HG02571 (cell line): ENCODE results near the gene MYOF.
"Not testable (repeated sequence)": the region's sequence is repeated elsewhere in the genome, so short reads cannot be mapped to it uniquely, and the experiment has no call there.

Experiments used
- ATAC-seq: cut with Tn5 transposase; IDR thresholded peaks from one replicate; pipeline ENCODE4 v1.9.1; 2021; ENCODE audit warnings: mild to moderate bottlenecking, moderate library complexity; ENCODE audit not compliant: unreplicated experiment

Gene MYOF

GRCh38 chr10:93393211-93393610 is 88.9 kb downstream of the MYOF start:
- no peak for ATAC-seq

GRCh38 chr10:93392121-93392520 is 90.0 kb downstream of the MYOF start:
- no peak for ATAC-seq

DNA sequence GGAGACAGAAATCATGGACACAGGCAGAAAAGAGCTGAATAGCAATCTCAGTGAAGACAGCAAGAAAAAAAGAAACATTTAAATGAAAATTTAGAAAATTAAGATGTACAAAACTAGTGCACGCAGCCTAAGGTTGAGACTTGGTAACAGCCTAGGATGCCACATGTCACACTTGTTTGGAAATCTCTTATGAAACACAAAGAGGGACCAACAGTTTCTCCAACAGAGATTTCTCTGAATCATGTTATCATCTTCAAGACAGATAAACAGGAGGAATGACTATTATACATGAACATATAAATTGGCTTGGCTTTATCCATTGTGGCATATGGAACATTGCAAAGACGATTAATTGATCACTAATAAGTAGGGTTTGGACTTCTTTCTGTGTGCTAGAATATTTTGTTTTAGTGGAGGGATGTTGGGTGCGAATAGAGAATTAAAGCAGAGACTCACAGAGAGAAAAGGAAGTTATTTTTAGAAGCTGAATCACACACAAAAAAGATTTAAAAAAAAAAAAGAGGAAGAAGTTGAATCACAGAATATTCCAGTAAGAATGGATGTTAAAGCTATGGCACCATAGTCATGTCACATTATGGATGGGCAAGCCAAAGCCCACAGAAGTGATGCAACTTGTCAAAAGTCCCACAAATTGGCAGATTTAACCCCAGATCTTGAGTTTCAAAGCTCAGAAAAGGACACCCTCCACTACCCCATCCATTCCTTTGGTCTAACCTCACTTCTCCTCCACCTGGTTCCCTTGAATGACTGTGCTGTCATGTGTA is 91.6 kb downstream of the MYOF start:
- ATAC-seq: no peak

GRCh38 chr10:93386631-93387369 is 95.3 kb downstream of the MYOF start:
- ATAC-seq: no peak

DNA sequence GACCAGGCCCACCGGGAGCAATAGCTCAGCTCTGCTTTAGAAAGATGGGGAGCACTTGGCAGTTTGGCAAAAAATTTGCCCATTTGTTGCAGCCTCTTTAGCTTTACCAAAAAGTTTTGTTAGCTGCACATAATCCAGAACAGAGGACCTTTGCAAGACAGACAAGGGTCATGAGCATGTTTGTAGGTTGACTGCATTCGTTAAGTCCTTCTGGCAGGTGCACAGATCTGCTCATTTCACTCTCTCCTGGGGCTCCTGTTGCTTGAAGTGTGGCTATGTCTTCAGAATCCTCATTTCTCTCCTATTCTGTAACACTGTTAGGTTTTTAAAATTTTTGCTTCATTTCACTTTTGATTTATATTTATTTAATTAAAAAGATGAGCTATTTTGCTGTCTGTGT is 96.8 kb downstream of the MYOF start:
- no peak for ATAC-seq

GRCh38 chr10:93384006-93384405 is 98.1 kb downstream of the MYOF start:
- no peak for ATAC-seq

GRCh38 chr10:93383562-93383981 is 98.6 kb downstream of the MYOF start:
- ATAC-seq: no peak

DNA sequence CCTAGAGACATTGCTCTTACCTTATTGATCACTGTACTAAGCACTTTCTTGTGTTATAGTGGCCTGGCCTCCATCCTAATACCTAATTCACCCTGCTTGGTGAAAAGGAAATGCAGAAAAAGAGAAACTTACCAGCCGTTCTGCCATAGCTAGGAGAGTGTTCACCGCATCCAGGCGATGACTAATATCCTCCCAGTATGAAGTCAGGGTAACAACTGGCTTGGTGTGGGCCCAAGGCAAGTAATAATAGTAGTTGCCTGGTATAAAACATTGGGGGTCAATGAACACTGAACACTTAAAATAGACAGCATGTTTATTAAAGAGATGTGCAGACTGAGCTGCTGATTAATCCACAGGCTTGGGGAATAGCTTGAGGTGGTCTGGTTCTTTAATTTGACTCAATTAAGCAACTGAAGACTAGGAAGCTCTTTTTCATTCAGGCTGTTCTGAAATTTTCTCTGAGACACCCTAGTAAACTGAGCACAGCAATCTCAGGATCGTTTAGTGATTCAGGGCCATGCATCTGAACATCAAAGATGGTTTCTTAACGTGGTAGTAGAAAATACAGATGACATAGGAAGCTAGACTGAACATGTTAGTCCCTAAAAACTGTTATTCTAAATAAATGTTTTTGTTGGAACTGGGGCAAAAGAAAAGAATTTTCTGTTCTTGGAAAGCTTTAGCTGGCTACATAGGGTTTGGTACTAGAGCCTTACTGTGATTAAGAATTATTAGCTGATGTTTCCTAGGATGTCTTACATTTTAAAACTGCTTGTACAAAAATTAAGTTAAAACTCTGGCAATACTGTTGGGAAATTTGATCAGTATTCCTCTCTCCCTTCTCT is 102.2 kb downstream of the MYOF start:
- no peak for ATAC-seq

GRCh38 chr10:93378997-93379730 is 103.0 kb downstream of the MYOF start:
- no peak for ATAC-seq

- no peak for ATAC-seq
These were observed 104.1 kb downstream of the MYOF start for GRCh38 chr10:93378039-93378438.

DNA sequence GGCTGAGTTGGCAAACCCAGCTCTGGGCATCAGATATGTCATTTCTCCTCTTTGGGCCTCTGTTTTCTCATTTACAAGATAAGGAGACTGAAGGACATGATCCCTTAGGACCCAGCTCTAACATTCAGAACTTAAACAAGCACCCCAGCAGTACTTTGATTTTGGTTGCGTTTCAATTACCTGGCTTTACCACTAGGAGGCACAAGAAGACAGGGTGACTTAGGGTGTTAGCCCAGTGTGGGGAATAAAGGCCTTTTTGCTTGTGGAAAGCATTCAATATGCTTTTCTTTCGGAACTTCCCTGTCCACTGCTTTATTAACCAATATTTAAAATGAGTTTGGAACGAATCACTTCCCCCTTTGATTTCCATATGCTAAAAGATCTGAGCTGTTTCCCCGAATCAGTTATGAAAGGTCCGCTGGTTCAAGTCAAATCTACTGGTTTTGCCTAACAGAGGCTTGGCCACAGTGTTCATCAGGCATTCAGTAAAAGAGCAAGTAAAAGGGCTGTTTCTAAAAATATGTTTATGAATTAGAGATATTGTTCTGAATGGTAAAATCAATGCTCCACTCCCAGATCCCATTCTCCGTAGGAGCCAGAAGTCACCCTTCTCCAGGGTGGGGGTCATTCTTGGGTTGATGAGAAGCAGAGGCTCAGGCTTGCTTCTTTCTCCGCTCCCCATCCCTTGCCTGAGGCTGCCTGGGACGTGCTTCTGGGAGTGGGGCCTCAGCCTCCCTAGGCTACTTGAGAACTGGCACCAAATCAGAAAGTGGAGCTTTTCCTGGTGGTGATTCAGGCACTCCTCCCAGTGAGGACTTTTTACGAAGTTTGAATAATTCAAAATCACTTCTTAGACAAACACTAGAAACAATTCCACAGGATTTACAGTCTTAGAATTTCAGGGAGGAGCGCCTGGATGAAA is 105.5 kb downstream of the MYOF start:
- ATAC-seq: no peak

GRCh38 chr10:93370961-93371360 is 111.2 kb downstream of the MYOF start:
- no peak for ATAC-seq

DNA sequence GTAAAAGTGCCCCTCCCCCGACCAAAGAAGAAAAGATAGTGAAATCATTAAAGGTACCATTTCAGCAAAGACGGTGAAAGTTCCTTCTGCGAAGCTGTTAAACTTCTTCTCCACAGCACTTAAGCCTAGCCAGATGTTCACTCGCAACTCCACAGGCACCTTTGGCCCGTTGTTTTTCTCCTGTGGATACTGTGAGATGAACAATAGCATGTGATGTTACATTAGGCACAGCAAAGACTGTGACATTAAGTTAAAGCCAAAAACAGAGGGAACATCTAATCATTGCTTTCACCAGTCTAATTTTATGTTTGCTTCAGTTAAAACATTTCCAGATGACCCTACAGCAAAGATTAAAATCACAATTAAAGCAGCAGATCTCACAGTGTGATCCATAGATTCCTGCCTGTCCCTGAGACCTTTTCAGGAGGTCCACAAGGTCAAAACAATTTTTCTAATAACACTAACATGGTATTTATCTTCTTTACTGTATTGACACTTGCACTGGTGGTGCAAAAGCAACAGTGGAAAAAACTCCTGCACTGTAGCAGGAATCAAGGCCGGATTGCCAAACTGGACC is 112.5 kb downstream of the MYOF start:
- ATAC-seq: no peak

DNA sequence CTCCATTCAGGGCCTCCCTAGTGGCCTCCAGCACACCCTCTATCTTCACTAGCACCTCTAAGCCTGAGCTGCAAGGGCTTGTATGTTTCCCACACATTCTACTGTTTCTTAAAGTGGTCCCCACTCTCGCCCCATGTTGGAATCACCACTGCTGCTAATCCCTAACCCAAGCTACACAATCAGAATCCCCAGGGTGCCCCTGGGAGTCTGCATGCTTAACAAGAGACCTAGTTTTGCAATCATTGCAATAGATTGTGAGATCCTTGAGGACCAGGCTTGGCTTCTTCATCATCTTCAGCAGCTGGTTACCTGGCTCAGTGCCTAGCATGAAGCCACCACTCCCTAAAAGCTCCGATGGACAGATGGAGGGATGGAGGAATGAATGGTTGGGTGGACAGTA is 113.9 kb downstream of the MYOF start:
- ATAC-seq: no peak

DNA sequence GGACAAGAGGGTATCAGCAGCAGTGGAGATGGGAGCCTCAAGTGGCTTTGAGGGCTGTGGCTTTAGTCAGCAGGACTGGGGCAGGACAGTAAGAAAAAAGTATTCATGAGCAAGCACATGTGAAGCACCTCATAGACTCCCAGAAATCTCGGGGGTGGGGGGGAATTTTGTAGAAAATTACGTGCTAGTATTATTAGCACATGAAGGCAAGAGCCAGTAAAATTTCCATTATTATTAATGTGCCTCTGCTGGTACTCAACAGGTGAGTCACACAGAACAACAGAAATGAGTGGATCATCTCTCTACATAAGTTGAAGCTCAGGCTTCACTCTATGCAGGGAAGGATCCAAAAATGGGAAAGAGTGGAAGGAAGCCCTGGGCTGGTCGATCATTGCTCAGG is 114.5 kb downstream of the MYOF start:
- no peak for ATAC-seq

DNA sequence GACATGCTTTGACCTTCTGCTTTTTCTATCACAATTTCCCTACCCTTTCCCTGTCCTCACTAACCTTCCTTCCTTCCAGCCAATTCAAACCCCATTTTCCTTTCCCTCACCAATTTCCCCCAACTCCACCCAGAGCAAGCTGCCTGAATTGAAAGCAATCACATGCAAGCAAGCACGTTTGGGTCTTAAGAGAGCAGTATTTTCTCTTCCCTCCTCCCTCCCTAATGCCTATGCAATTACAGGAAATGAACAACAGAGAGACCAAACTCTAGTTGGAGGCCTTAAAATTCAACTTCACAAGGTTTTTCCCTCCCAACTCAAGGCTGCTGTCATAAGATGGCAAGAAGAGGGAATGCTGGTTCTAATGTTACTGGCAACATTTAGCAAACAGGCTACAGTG is 117.2 kb downstream of the MYOF start:
- ATAC-seq: no peak

- ATAC-seq: no peak
These were observed 118.1 kb downstream of the MYOF start for GRCh38 chr10:93363891-93364648.

- ATAC-seq: not testable (repeated sequence)
These were observed 123.7 kb downstream of the MYOF start for GRCh38 chr10:93358398-93358797.

DNA sequence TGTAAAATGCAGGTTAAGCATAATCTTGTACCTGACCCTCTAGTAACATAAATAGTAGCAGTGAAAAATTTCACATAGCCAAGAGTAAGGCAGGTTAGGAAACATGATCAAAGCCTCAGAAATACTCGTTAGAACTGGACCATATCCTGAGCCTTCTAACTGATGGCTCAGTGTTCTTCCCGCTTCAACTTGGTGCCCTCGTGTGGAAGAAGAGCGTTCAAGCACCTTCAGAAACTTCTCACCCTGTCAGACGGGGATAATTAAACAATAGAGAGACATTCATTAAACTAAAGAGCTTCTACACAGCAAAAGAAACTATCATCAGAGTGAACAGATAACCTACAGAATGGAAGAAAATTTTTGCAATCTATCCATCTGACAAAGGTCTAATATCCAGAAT is 124.5 kb downstream of the MYOF start:
- no peak for ATAC-seq
